Measurements from ENCODE around the gene PPP1R12A.

GRCh38 chr12:79761341-79761740, 173.6 kb downstream of the PPP1R12A start:
- TF ChIP-seq POLR2A (IDR thresholded peaks at IDR 0.05) (no peak), CTCF (IDR thresholded peaks at IDR 0.05) (no peak), POLR2AphosphoS5 (IDR thresholded peaks at IDR 0.05) (no peak)
